Activated CD8-positive, alpha-beta T cell treated with anti-CD3 and anti-CD28 coated beads for 36 hours (primary cell): ENCODE results near the gene BMX. TPM values are rescaled to one million over a fixed set of nuclear protein-coding genes. Genes with fewer than 3 reads are reported as not detected.
A peak's percentile ranks its signal among the peaks of the same experiment; 100 is the strongest.

ENCODE experiments used
- ATAC-seq: fragments of 200-7000 bp; cut with Tn5 transposase; one replicate; pipeline ENCODE4 v1.10.0; 2021; ENCODE audit warnings: mild to moderate bottlenecking, moderate library complexity
- CTCF ChIA-PET: fragments of 350-600 bp; sonication (Branson Sonifier 250); formaldehyde crosslinking; loops from one replicate; lab custom pipeline; 2021; ENCODE audit warnings: antibody characterized with exemption; lab: Charles Lee
- POLR2A ChIA-PET: fragments of 350-600 bp; sonication (Branson Sonifier 250); formaldehyde crosslinking; loops from one replicate; lab custom pipeline; 2021; ENCODE audit warnings: antibody characterized with exemption; lab: Charles Lee
- DNase-seq: peaks from one replicate; pipeline ENCODE4 v3.0.0-alpha.2; 2020
- H3K27ac Mint-ChIP-seq: one replicate; pipeline ENCODE4 v1.8.0; 2021; ENCODE audit warnings: mild to moderate bottlenecking, mixed read lengths
- H3K27me3 Mint-ChIP-seq: one replicate; pipeline ENCODE4 v1.8.0; 2021; ENCODE audit warnings: mixed read lengths
- H3K36me3 Mint-ChIP-seq: one replicate; pipeline ENCODE4 v1.8.0; 2021; ENCODE audit warnings: low read depth, mixed read lengths
- H3K4me1 Mint-ChIP-seq: one replicate; pipeline ENCODE4 v1.8.0; 2021; ENCODE audit warnings: low read depth, mixed read lengths
- H3K4me3 Mint-ChIP-seq: one replicate; pipeline ENCODE4 v1.8.0; 2021; ENCODE audit warnings: mild to moderate bottlenecking, moderate library complexity, mixed read lengths
- H3K9me3 Mint-ChIP-seq: one replicate; pipeline ENCODE4 v1.8.0; 2021; ENCODE audit warnings: mixed read lengths
- CTCF ChIP-seq: fragments of 200-600 bp; IDR thresholded peaks from one replicate; pipeline ENCODE4 v1.8.0; 2022; ENCODE audit warnings: antibody characterized with exemption, mild to moderate bottlenecking
- intact Hi-C: fragments of 100-400 bp; cut with micrococcal nuclease; formaldehyde crosslinking; loops from one replicate; pipeline ENCODE4 v1.10.0; 2022
- total RNA-seq, 2 experiments: library from RNA; stranded (reverse); gene quantifications; one replicate each; pipeline ENCODE4 v1.2.3, GENCODE V29; 2021

The BMX gene
- total RNA-seq, 2 experiments from 2014 or later: not detected

DNA sequence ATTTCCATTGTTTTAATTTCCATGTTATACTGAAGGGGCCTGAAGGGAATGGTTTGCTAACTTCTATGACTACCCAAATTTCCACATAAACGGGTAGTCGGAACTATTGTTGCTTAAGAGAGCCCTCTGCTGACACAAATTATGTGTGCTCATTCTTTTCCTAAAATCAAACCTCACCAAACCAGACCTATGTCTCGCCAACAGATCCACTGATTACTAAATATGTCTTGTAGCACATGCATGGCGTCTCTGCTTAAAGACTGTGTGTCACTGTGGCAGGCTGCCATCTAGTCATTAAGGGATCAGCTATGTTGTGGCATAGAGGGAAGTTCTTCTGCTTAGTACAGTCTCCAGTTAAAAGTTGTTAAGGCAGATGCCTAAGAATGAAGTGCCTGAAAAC lies 32.6 kb upstream of the BMX start:
- Mint-ChIP-seq H3K4me3 (no peak overlapping the region), H3K27ac (no peak overlapping the region), H3K4me1 (peaks cover 2% of the 10 kb centered on the region), H3K9me3 (no peaks in the 10 kb centered on the region), H3K27me3 (peaks cover 3% of the 10 kb centered on the region), H3K36me3 (no peaks in the 10 kb centered on the region)
- ATAC-seq (peak; percentile 39), DNase-seq (no peak)
- intact Hi-C loops: loop anchor here (5.0 to 10.0 kb wide), 2 partner anchors 123 to 166 kb away; no protein-coding TSS in a partner anchor
- CTCF ChIA-PET: interaction anchor here (1.3 to 3.0 kb wide), 5 partner anchors 44 to 169 kb away, joined by 3 to 20 read pairs (median 6); no protein-coding TSS in a partner anchor
- POLR2A ChIA-PET: no interaction called here
- TF ChIP-seq CTCF: no peak

DNA sequence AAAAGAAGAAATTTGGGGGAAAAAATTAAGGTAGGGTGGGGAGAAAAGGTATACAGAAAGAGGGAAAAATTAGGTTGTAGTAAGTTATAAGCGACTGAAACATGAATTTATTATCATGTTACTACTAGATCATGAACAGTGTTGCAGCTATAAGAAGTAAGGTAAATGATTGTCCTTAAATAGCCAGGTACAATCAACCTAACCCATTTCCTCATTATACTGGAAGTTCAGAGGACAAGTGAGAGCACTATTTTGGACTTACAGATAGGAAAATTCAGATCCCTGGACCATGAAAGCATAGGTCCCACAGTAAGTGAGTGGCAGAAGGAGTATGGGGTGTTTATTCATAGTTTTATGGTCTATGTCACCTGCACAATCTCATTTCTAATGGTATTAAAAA lies 31.0 kb upstream of the BMX start:
- Mint-ChIP-seq H3K27ac (no peak overlapping the region), H3K36me3 (no peaks in the 10 kb centered on the region), H3K27me3 (peaks cover 3% of the 10 kb centered on the region), H3K4me3 (no peak overlapping the region), H3K4me1 (peaks cover 2% of the 10 kb centered on the region), H3K9me3 (no peaks in the 10 kb centered on the region)
- ChIA-PET CTCF (interaction anchor here (0.7 to 3.0 kb wide), 3 partner anchors 100 to 133 kb away, joined by 3 to 20 read pairs (median 4); no protein-coding TSS in a partner anchor), POLR2A (no interaction called here)
- intact Hi-C loops: loop anchor here (5.0 to 10.0 kb wide), 2 partner anchors 125 to 167 kb away; no protein-coding TSS in a partner anchor
- ATAC-seq: no peak
- no peak for TF ChIP-seq CTCF
- DNase-seq: no peak

DNA sequence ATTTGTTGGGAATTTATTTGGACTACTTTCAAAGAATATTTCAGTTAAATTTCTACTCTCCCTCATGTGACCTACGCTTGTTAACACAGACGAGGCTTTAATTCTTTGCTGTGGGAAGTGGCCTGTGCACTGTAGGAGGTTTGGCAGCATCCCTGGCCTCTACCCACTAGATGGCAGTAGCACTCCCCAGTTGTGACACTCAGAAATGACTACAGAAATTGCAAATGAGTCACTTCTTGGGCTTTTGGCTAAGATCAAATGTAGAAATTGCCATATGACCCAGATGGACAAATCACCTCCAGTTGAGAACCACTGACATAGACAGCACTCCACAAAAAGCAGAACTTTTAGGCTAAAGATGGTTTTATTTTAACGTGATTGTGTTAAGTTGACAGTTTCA lies 29.6 kb upstream of the BMX start:
- intact Hi-C loops: loop anchor here (1.0 kb wide), 1 partner anchor 94 kb away; no protein-coding TSS in a partner anchor
- peak; percentile 59 for TF ChIP-seq CTCF
- ATAC-seq (peak; percentile 77), DNase-seq (peak; percentile 64)
- Mint-ChIP-seq H3K9me3 (no peaks in the 10 kb centered on the region), H3K4me1 (no peaks in the 10 kb centered on the region), H3K4me3 (no peak overlapping the region), H3K36me3 (no peaks in the 10 kb centered on the region), H3K27me3 (peaks cover 1% of the 10 kb centered on the region), H3K27ac (no peak overlapping the region)
- ChIA-PET CTCF (interaction anchor here (0.6 to 1.9 kb wide), 12 partner anchors 10 to 257 kb away, joined by 3 to 7 read pairs (median 4); partner anchors contain the start of gene PIR), POLR2A (interaction anchor here (0.6 kb wide), 1 partner anchor 203 kb away, joined by 3 read pairs; no protein-coding TSS in a partner anchor)

GRCh38 chrX:15472531-15472930 lies 28.1 kb upstream of the BMX start:
- POLR2A ChIA-PET: no interaction called here
- H3K9me3 Mint-ChIP-seq: no peaks in the 10 kb centered on the region
- no peak for ATAC-seq
- H3K27ac Mint-ChIP-seq: no peak overlapping the region
- DNase-seq: no peak
- CTCF ChIA-PET: interaction anchor here (1.9 kb wide), 1 partner anchor 123 kb away, joined by 7 read pairs; no protein-coding TSS in a partner anchor
- no peaks in the 10 kb centered on the region for H3K36me3 Mint-ChIP-seq
- peaks cover 1% of the 10 kb centered on the region for H3K27me3 Mint-ChIP-seq
- no peak for TF ChIP-seq CTCF
- H3K4me1 Mint-ChIP-seq: no peaks in the 10 kb centered on the region
- intact Hi-C loops: no loop called here
- H3K4me3 Mint-ChIP-seq: no peak overlapping the region

DNA sequence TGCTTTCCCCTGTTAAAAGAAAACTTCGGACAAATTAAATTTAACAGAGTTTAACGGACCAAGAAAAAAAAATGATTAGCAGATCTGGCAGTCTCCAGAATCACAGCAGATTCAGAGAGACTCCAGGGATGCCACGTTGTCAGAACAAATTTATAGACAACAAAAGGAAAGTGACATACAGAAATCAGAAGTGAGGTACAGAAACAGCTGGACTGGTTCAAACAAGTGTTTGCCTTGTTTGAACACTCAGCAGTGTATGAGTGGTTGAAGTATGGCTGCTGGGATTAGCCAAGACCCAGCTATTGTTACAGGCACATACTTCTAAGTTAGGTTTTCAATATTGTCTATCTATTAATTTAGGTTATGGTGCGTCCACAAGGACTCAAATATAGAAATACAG lies 26.6 kb upstream of the BMX start:
- no peak for DNase-seq
- ATAC-seq: no peak
- intact Hi-C loops: no loop called here
- peaks cover 1% of the 10 kb centered on the region for H3K27me3 Mint-ChIP-seq
- ChIA-PET CTCF (no interaction called here), POLR2A (no interaction called here)
- no peak overlapping the region for H3K4me3 Mint-ChIP-seq
- H3K36me3 Mint-ChIP-seq: no peaks in the 10 kb centered on the region
- H3K9me3 Mint-ChIP-seq: no peaks in the 10 kb centered on the region
- no peak for TF ChIP-seq CTCF
- H3K4me1 Mint-ChIP-seq: no peaks in the 10 kb centered on the region
- H3K27ac Mint-ChIP-seq: no peak overlapping the region
